Neural cell (in vitro differentiated cells): ENCODE measurements around the gene CHD2. TPM values are rescaled to one million over a fixed set of nuclear protein-coding genes. Genes with fewer than 3 reads are reported as not detected.

ENCODE experiments used
- H2AFZ ChIP-seq: fragments of 200-600, 300-800 bp; sonication (generic), shearing (Covaris generic); 2 replicates; pipeline ENCODE4 v1.6.0; 2014; ENCODE audit warnings: low read depth, mild to moderate bottlenecking, antibody characterized with exemption, low read length, moderate library complexity
- H3F3A ChIP-seq: fragments of 200-600 bp; shearing (Covaris generic); 2 replicates; pipeline ENCODE4 v1.6.1; 2016; ENCODE audit warnings: mild to moderate bottlenecking, moderate library complexity, mixed read lengths, antibody characterized with exemption, low read length; ENCODE audit not compliant: insufficient read depth, poor library complexity, severe bottlenecking
- H3K27ac ChIP-seq: fragments of 200-600, 300-800 bp; sonication (generic), shearing (Covaris generic); 2 replicates; pipeline ENCODE4 v1.5.1; 2014; ENCODE audit warnings: mild to moderate bottlenecking, low read length, moderate library complexity
- H3K27me3 ChIP-seq: fragments of 300-800, 200-600 bp; sonication (generic), shearing (Covaris generic); 2 replicates; pipeline ENCODE4 v1.6.0; 2014; ENCODE audit warnings: mild to moderate bottlenecking, low read depth, low read length, moderate library complexity; ENCODE audit not compliant: insufficient read depth
- H3K36me3 ChIP-seq: fragments of 300-800, 200-600 bp; sonication (generic), shearing (Covaris generic); 2 replicates; pipeline ENCODE4 v1.5.1; 2014; ENCODE audit warnings: mild to moderate bottlenecking, antibody characterized with exemption, low read length, moderate library complexity; ENCODE audit not compliant: insufficient read depth
- H3K4me2 ChIP-seq: fragments of 300-800, 200-600 bp; sonication (generic), shearing (Covaris generic); 2 replicates; pipeline ENCODE4 v1.6.0; 2014; ENCODE audit warnings: mild to moderate bottlenecking, low read length
- H3K4me3 ChIP-seq: fragments of 300-800, 200-600 bp; sonication (generic), shearing (Covaris generic); 2 replicates; pipeline ENCODE4 v1.5.1; 2014; ENCODE audit warnings: mild to moderate bottlenecking, low read length, moderate library complexity
- H3K79me2 ChIP-seq: fragments of 200-600 bp; shearing (Covaris generic); replicated peaks from 2 replicates; pipeline ENCODE4 v1.6.0; 2014; ENCODE audit warnings: mild to moderate bottlenecking, low read length, moderate library complexity; ENCODE audit not compliant: insufficient read depth
- H3K9ac ChIP-seq: fragments of 300-800, 200-600 bp; sonication (generic), shearing (Covaris generic); 2 replicates; pipeline ENCODE4 v1.6.1; 2016; ENCODE audit warnings: mild to moderate bottlenecking, low read length, mixed read lengths
- H3K9me2 ChIP-seq: fragments of 200-600 bp; shearing (Covaris generic); 2 replicates; pipeline ENCODE4 v1.6.1; 2016; ENCODE audit warnings: mild to moderate bottlenecking, low read length, mixed read lengths; ENCODE audit not compliant: insufficient read depth
- H3K9me3 ChIP-seq: fragments of 200-600, 300-800 bp; sonication (generic), shearing (Covaris generic); 2 replicates; pipeline ENCODE4 v1.6.1; 2016; ENCODE audit warnings: mild to moderate bottlenecking, mixed run types, low read length, moderate library complexity, mixed read lengths
- H4K20me1 ChIP-seq: fragments of 200-600 bp; shearing (Covaris generic); 2 replicates; pipeline ENCODE4 v1.6.1; 2016; ENCODE audit warnings: mild to moderate bottlenecking, mixed run types; ENCODE audit not compliant: insufficient read depth
- CTCF ChIP-seq: fragments of 450-650 bp; IDR thresholded peaks from 2 replicates; pipeline ENCODE4 v1.5.1; 2014; ENCODE audit warnings: antibody characterized with exemption, mild to moderate bottlenecking, moderate library complexity; ENCODE audit not compliant: poor library complexity, severe bottlenecking
- EP300 ChIP-seq: fragments of 450-650 bp; conservative IDR thresholded peaks from 2 replicates; pipeline ENCODE4 v1.6.1; 2014; ENCODE audit warnings: antibody characterized with exemption, mild to moderate bottlenecking, moderate library complexity; ENCODE audit not compliant: poor library complexity, severe bottlenecking
- EZH2 ChIP-seq: fragments of 200-600, 300-800 bp; shearing (Covaris generic), sonication (generic); IDR thresholded peaks from 2 replicates; pipeline ENCODE4 v1.6.1; 2014; ENCODE audit warnings: antibody characterized with exemption, low read length, borderline replicate concordance, mild to moderate bottlenecking; ENCODE audit not compliant: insufficient read depth, poor library complexity, severe bottlenecking
- MXI1 ChIP-seq: fragments of 450-650 bp; conservative IDR thresholded peaks from 2 replicates; pipeline ENCODE4 v1.6.1; 2014; ENCODE audit warnings: antibody characterized with exemption, mild to moderate bottlenecking; ENCODE audit not compliant: poor library complexity, severe bottlenecking
- POLR2AphosphoS5 ChIP-seq: IDR thresholded peaks from 2 replicates; pipeline ENCODE4 v1.6.1; 2012
- RAD21 ChIP-seq: fragments of 450-650 bp; conservative IDR thresholded peaks from 2 replicates; pipeline ENCODE4 v1.6.1; 2014; ENCODE audit warnings: antibody characterized with exemption, mild to moderate bottlenecking, moderate library complexity
- REST ChIP-seq: IDR thresholded peaks from 2 replicates; pipeline ENCODE4 v1.6.1; 2012; ENCODE audit warnings: borderline replicate concordance
- SMC3 ChIP-seq: fragments of 450-650 bp; conservative IDR thresholded peaks from 2 replicates; pipeline ENCODE4 v1.6.1; 2014; ENCODE audit warnings: antibody characterized with exemption, mild to moderate bottlenecking, moderate library complexity; ENCODE audit not compliant: poor library complexity
- TAF1 ChIP-seq: IDR thresholded peaks from 2 replicates; pipeline ENCODE4 v1.6.1; 2012; ENCODE audit warnings: low read depth
- polyA plus RNA-seq: library from polyadenylated mRNA; depleted of rRNA; stranded (reverse); fragments of >200 nt; gene quantifications from 2 replicates; pipeline ENCODE4 v1.2.3, GENCODE V29; 2014

Gene CHD2
- polyA plus RNA-seq, 1 donor from 2014 or later, result 113 TPM

DNA sequence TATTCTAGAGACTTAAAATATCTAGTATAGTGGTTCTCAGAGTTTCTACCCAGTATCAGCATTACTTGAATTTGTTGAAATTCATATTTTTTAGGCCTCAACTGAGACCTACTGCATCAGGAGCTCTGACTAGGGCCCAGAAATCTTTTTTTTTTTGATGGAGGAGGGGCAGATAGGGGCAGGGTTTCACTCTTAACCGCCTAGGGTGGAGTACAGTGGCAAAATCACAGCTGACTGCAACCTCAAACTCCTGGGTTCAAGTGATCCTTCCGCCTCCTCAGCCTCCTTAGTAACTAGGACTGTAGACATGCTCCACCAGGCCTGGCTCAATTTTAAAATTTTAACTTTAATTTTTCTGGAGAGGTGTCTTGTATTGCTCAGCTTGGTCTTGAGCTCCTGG, 36.6 kb downstream of the CHD2 start:
- no peak overlapping the region for H3K4me2 ChIP-seq
- H4K20me1 ChIP-seq, result no peaks in the 10 kb centered on the region
- no peaks in the 10 kb centered on the region for H3K9me3 ChIP-seq
- H3K27ac ChIP-seq, result no peak overlapping the region
- peaks cover 22% of the 10 kb centered on the region for H3K36me3 ChIP-seq
- no peaks in the 10 kb centered on the region for H3K27me3 ChIP-seq
- H3K79me2 ChIP-seq, result peaks cover 12% of the 10 kb centered on the region
- H3K4me3 ChIP-seq, result no peak overlapping the region
- H3K9me2 ChIP-seq, result no peaks in the 10 kb centered on the region
- no peaks in the 10 kb centered on the region for H3F3A ChIP-seq
- no peak for TF ChIP-seq CTCF
- TF ChIP-seq TAF1, result no peak
- TF ChIP-seq SMC3, result no peak
- TF ChIP-seq MXI1, result no peak
- no peak for TF ChIP-seq POLR2AphosphoS5
- TF ChIP-seq EZH2, result no peak
- TF ChIP-seq REST, result no peak
- TF ChIP-seq EP300, result no peak
- no peak for TF ChIP-seq RAD21
- H3K9ac ChIP-seq, result no peak overlapping the region
- no peak overlapping the region for H2AFZ ChIP-seq

DNA sequence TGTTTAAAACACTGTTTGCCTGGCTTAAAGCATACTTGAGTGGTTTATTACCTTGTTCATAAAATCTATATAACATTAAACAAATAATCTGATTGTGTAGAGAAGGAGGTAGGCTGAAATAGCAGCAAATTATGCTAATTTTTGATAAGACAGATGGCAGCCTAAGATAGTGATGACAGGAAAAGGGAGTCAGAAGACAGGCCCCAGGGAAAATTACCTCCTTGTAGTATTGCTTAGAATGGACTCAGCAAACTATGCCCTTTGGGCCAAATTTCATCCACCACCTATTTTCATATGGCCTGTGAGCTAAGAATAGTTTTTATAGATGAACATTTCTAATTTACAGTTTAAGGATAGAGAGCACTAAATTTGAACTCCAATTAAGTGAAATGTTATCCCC, 37.8 kb downstream of the CHD2 start:
- Histone ChIP-seq H2AFZ (no peak overlapping the region), H3K9ac (no peak overlapping the region), H4K20me1 (no peaks in the 10 kb centered on the region), H3F3A (no peaks in the 10 kb centered on the region), H3K9me2 (no peaks in the 10 kb centered on the region), H3K79me2 (peaks cover 12% of the 10 kb centered on the region), H3K9me3 (no peaks in the 10 kb centered on the region), H3K36me3 (peaks cover 25% of the 10 kb centered on the region), H3K4me2 (no peak overlapping the region), H3K27me3 (no peaks in the 10 kb centered on the region), H3K4me3 (no peak overlapping the region), H3K27ac (peak overlapping the region; percentile 30)
- TF ChIP-seq CTCF (no peak), EP300 (no peak), MXI1 (no peak), POLR2AphosphoS5 (no peak), EZH2 (no peak), REST (no peak), TAF1 (no peak), SMC3 (no peak)
